ENCODE results near the gene VRK1. TPM values are rescaled to one million over a fixed set of nuclear protein-coding genes. Genes with fewer than 3 reads are reported as not detected.
A peak's percentile ranks its signal among the peaks of the same experiment; 100 is the strongest.

Gene VRK1
- total and polyA plus RNA-seq, 4 donors, result 6.4 to 21.8 (median 8.5) TPM

DNA sequence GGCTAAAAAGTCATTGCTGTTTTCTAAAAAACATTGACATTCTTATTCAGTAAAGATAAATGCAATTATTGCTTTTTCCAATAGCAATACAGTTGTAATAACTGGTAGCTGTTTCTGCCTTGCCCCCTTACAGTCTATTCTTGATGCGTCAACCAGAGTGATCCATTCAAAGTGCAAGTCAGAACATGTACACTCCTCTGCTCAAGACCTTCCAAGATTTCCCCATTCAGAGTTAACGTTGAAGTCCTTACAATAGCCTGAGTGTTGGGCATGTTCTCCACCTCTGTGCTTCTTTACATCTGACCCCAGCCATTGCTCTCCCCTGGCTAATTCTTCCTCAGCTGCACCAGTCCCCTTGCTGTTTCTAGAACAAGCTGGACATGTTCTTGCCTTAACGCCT is 24.3 kb downstream of the VRK1 start:
- Histone ChIP-seq H3K4me1 (ENCODE audit: control insufficient read depth in 5 of 5, insufficient read depth in 5 of 5, low read length in 5 of 5) (no peaks in the 10 kb centered on the region), H3K4me3 (no peak overlapping the region), H3K9ac (ENCODE audit: insufficient read depth in 1 of 2, low read length in 2 of 2) (no peak overlapping the region), H3K27me3 (ENCODE audit: control insufficient read depth in 3 of 3, insufficient read depth in 3 of 3, low read length in 2 of 3) (no peaks in the 10 kb centered on the region), H3K9me3 (ENCODE audit: control insufficient read depth in 4 of 4, insufficient read depth in 3 of 4, low read length in 3 of 4) (no peaks in the 10 kb centered on the region), H3K27ac (ENCODE audit: low read depth in 1 of 2, low read length in 1 of 2) (no peak overlapping the region), H3K36me3 (ENCODE audit: control insufficient read depth in 4 of 4, insufficient read depth in 4 of 4, low read length in 4 of 4) (no peaks in the 10 kb centered on the region)
- no peak for DNase-seq
- TF ChIP-seq CTCF (IDR thresholded peaks at IDR 0.05; ENCODE audit: control extremely low read depth, extremely low read depth), result no peak
- ATAC-seq (ENCODE audit: insufficient read depth, low FRiP score), result no peak
- WGBS, 2 donors, result 90 to 98% methylated on average over 3 of the region's 3 CpGs

DNA sequence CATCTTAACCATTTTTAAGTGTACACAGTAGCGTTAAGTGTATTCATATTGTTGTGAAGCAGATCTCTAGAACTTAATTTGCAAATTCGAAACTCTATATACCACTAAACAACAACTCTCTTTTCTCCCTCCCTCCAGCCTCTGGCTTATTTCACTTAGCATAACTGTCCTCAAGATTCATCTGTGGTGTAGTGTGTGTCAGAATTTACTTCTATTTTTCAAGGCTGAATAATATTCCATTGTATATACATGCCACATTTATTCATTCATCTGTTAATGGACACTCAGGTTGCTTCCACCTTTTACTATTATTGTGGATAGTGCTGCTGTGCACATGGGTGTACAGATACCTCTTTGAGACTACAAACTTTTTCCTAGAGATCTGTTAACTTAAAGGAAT is 26.5 kb downstream of the VRK1 start:
- Histone ChIP-seq H3K4me1 (ENCODE audit: control insufficient read depth in 5 of 5, insufficient read depth in 5 of 5, low read length in 5 of 5) (peaks cover 0 to 3% (median 0%) of the 10 kb centered on the region in 5 donors), H3K4me3 (no peak overlapping the region), H3K9ac (ENCODE audit: insufficient read depth in 1 of 2, low read length in 2 of 2) (no peak overlapping the region), H3K27ac (ENCODE audit: low read depth in 1 of 2, low read length in 1 of 2) (no peak overlapping the region), H3K36me3 (ENCODE audit: control insufficient read depth in 4 of 4, insufficient read depth in 4 of 4, low read length in 4 of 4) (no peaks in the 10 kb centered on the region), H3K9me3 (ENCODE audit: control insufficient read depth in 4 of 4, insufficient read depth in 3 of 4, low read length in 3 of 4) (peaks cover 0 to 3% (median 0%) of the 10 kb centered on the region in 4 donors), H3K27me3 (ENCODE audit: control insufficient read depth in 3 of 3, insufficient read depth in 3 of 3, low read length in 2 of 3) (no peaks in the 10 kb centered on the region)
- DNase-seq (no peak), ATAC-seq (ENCODE audit: insufficient read depth, low FRiP score) (no peak)
- WGBS, 2 donors, result 95 to 99% methylated on average over 2 of the region's 2 CpGs
- no peak for TF ChIP-seq CTCF (IDR thresholded peaks at IDR 0.05; ENCODE audit: control extremely low read depth, extremely low read depth)

GRCh38 chr14:96824283-96824682 is 27.1 kb downstream of the VRK1 start:
- H3K9me3 ChIP-seq (ENCODE audit: control insufficient read depth in 4 of 4, insufficient read depth in 3 of 4, low read length in 3 of 4), result peaks cover 0 to 3% (median 0%) of the 10 kb centered on the region in 4 donors
- H3K4me1 ChIP-seq (ENCODE audit: control insufficient read depth in 5 of 5, insufficient read depth in 5 of 5, low read length in 5 of 5), result peaks cover 0 to 3% (median 0%) of the 10 kb centered on the region in 5 donors
- TF ChIP-seq CTCF (IDR thresholded peaks at IDR 0.05; ENCODE audit: control extremely low read depth, extremely low read depth), result no peak
- H3K36me3 ChIP-seq (ENCODE audit: control insufficient read depth in 4 of 4, insufficient read depth in 4 of 4, low read length in 4 of 4), result no peaks in the 10 kb centered on the region
- H3K27me3 ChIP-seq (ENCODE audit: control insufficient read depth in 3 of 3, insufficient read depth in 3 of 3, low read length in 2 of 3), result no peaks in the 10 kb centered on the region
- H3K4me3 ChIP-seq, result no peak overlapping the region
- ATAC-seq (ENCODE audit: insufficient read depth, low FRiP score) (no peak), DNase-seq (peak in 2 of 3 donors; percentile 10 to 58)
- 81 to 82% methylated on average over 3 of the region's 3 CpGs for WGBS, 2 donors
- H3K27ac ChIP-seq (ENCODE audit: low read depth in 1 of 2, low read length in 1 of 2), result no peak overlapping the region
- no peak overlapping the region for H3K9ac ChIP-seq (ENCODE audit: insufficient read depth in 1 of 2, low read length in 2 of 2)

DNA sequence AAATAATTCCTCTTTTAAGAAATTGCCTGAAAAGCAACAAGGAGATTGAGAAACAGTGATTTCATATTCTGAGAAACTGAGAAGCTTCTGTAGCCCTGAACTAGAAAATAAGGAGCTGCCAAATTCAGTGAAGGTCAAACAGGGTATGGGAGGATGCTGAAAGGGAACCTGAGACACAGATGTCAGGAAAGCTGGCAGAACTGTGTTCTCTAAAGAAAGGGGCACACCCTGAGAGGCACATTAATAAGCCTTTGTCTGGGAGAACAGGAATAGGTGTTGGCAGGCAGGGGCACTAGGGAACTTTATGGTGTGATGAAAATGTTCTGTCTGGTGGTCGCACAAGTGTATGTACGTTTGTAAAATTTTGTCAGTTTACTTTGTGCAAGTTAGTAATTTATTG is 29.6 kb downstream of the VRK1 start:
- Histone ChIP-seq H3K27me3 (ENCODE audit: control insufficient read depth in 3 of 3, insufficient read depth in 3 of 3, low read length in 2 of 3) (no peaks in the 10 kb centered on the region), H3K9me3 (ENCODE audit: control insufficient read depth in 4 of 4, insufficient read depth in 3 of 4, low read length in 3 of 4) (peaks cover 0 to 3% (median 0%) of the 10 kb centered on the region in 4 donors), H3K36me3 (ENCODE audit: control insufficient read depth in 4 of 4, insufficient read depth in 4 of 4, low read length in 4 of 4) (peaks cover 0 to 4% (median 0%) of the 10 kb centered on the region in 4 donors), H3K27ac (ENCODE audit: low read depth in 1 of 2, low read length in 1 of 2) (no peak overlapping the region), H3K4me3 (no peak overlapping the region), H3K9ac (ENCODE audit: insufficient read depth in 1 of 2, low read length in 2 of 2) (no peak overlapping the region), H3K4me1 (ENCODE audit: control insufficient read depth in 5 of 5, insufficient read depth in 5 of 5, low read length in 5 of 5) (peaks cover 0 to 3% (median 0%) of the 10 kb centered on the region in 5 donors)
- 58 to 65% methylated on average over 2 of the region's 2 CpGs for whole genome bisulfite sequencing, 2 donors
- no peak for TF ChIP-seq CTCF (IDR thresholded peaks at IDR 0.05; ENCODE audit: control extremely low read depth, extremely low read depth)
- DNase-seq (no peak), ATAC-seq (ENCODE audit: insufficient read depth, low FRiP score) (no peak)

Measured in lung (tissue), 12 donors.